Caco-2 (cell line): ENCODE data around the gene ZNF438. TPM values are rescaled to one million over a fixed set of nuclear protein-coding genes. Genes with fewer than 3 reads are reported as not detected.

Experiments
- BruUV-seq: library from RNA; stranded (reverse); fragments of 400-500 nt; replicated peaks from 2 replicates; lab custom pipeline; 2021; lab: Mats Ljungman, UMichigan
- CTCF ChIA-PET: fragments of 300-600 bp; sonication (Branson Sonifier 250); formaldehyde crosslinking; loops from one replicate; lab custom pipeline; 2022; ENCODE audit warnings: antibody characterized with exemption; lab: Charles Lee
- POLR2A ChIA-PET: fragments of 300-600 bp; sonication (Branson Sonifier 250); formaldehyde crosslinking; loops from one replicate; lab custom pipeline; 2022; ENCODE audit warnings: antibody characterized with exemption; lab: Charles Lee
- DNase-seq, 2 experiments: peaks; one replicate each; pipeline versions ENCODE4 v3.0.0 to v3.0.0-alpha.2; 2020 to 2022
- H3K27me3 ChIP-seq: replicated peaks from 2 replicates; pipeline ENCODE4 v1.6.0; 2011; ENCODE audit warnings: low read length; ENCODE audit not compliant: control insufficient read depth, insufficient read depth
- H3K36me3 ChIP-seq: 2 replicates; pipeline ENCODE4 v1.5.1; 2011; ENCODE audit warnings: low read length; ENCODE audit not compliant: control insufficient read depth, insufficient read depth
- H3K4me1 ChIP-seq: fragments of 250-450 bp; sonication (Bioruptor Pico); 2 replicates; pipeline ENCODE4 v1.5.1; 2020; ENCODE audit warnings: mild to moderate bottlenecking
- H3K4me3 ChIP-seq: 2 replicates; pipeline ENCODE4 v1.5.1; 2011; ENCODE audit warnings: low read depth, mild to moderate bottlenecking, control low read depth, low read length
- H3K9me3 ChIP-seq: fragments of 250-450 bp; sonication (Bioruptor Pico); 2 replicates; pipeline ENCODE4 v1.5.1; 2020; ENCODE audit warnings: mild to moderate bottlenecking, moderate library complexity
- H3K27ac Mint-ChIP-seq: one replicate; pipeline ENCODE4 v1.8.0; 2022; ENCODE audit warnings: mixed read lengths; ENCODE audit not compliant: unreplicated experiment
- H3K27me3 Mint-ChIP-seq: one replicate; pipeline ENCODE4 v1.8.0; 2022; ENCODE audit warnings: mixed read lengths; ENCODE audit not compliant: insufficient read depth, unreplicated experiment
- H3K36me3 Mint-ChIP-seq: one replicate; pipeline ENCODE4 v1.8.0; 2022; ENCODE audit warnings: mild to moderate bottlenecking, mixed read lengths; ENCODE audit not compliant: insufficient read depth, unreplicated experiment
- H3K4me1 Mint-ChIP-seq: one replicate; pipeline ENCODE4 v1.8.0; 2022; ENCODE audit warnings: low read depth, mixed read lengths; ENCODE audit not compliant: unreplicated experiment
- H3K4me3 Mint-ChIP-seq: one replicate; pipeline ENCODE4 v1.8.0; 2022; ENCODE audit warnings: mild to moderate bottlenecking, moderate library complexity, mixed read lengths; ENCODE audit not compliant: unreplicated experiment
- H3K9me3 Mint-ChIP-seq: one replicate; pipeline ENCODE4 v1.8.0; 2022; ENCODE audit warnings: mixed read lengths; ENCODE audit not compliant: unreplicated experiment
- intact Hi-C: fragments of 100-400 bp; cut with micrococcal nuclease; formaldehyde crosslinking; loops from one replicate; pipeline ENCODE4 v1.10.0; 2022; ENCODE audit not compliant: unreplicated experiment
- total RNA-seq: library from RNA; stranded (reverse); gene quantifications from 2 replicates; pipeline ENCODE4 v1.2.3, GENCODE V29; 2022
- TF ChIP-seq, protein P1 (sequence below), 2 experiments: fragments of 200-600 bp in 1 of 2; IDR thresholded peaks; 1 replicate in 1 of 2; 2 replicates in 1 of 2; pipeline versions ENCODE4 v1.5.1 to v1.8.0; 2011 to 2022; ENCODE audit warnings: antibody characterized with exemption in 1 of 2, control low read depth in 1 of 2, inconsistent platforms in 1 of 2, low read depth in 1 of 2, low read length in 1 of 2, mild to moderate bottlenecking in 1 of 2, moderate library complexity in 1 of 2; ENCODE audit not compliant: insufficient read depth in 1 of 2, severe bottlenecking in 1 of 2, unreplicated experiment in 1 of 2

ZNF438 gene
- total RNA-seq, 1 experiment from 2014 or later = 1.00 TPM

DNA sequence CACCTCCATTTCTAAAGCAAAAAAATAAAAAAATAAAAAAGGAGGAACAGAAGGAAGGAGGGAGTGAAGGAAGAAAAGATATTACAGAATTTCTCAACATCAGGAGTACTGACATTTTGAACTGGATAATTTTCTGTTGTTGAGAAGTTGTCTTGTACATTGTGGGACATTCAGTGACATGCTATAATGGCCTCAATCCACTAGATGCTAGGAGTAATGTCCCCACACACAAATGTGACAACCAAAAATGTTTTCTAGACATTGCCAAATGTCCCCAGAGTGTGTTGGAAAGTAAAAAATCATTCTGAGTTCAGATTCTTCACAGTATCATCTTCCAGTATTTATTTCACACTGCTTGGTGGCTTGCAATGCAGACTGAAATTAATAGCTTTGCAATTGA, 6.5 kb downstream of the ZNF438 start:
- DNase-seq = no peak
- Mint-ChIP-seq H3K4me1 (no peaks in the 10 kb centered on the region), H3K36me3 (no peaks in the 10 kb centered on the region), H3K27ac (no peak overlapping the region), H3K4me3 (no peak overlapping the region), H3K9me3 (no peaks in the 10 kb centered on the region), H3K27me3 (peaks cover 11% of the 10 kb centered on the region)
- Histone ChIP-seq H3K4me1 (no peaks in the 10 kb centered on the region), H3K27me3 (no peaks in the 10 kb centered on the region), H3K4me3 (no peak overlapping the region), H3K36me3 (no peaks in the 10 kb centered on the region), H3K9me3 (no peaks in the 10 kb centered on the region)
- intact Hi-C loops = no loop called here
- TF ChIP-seq, protein P1, sequence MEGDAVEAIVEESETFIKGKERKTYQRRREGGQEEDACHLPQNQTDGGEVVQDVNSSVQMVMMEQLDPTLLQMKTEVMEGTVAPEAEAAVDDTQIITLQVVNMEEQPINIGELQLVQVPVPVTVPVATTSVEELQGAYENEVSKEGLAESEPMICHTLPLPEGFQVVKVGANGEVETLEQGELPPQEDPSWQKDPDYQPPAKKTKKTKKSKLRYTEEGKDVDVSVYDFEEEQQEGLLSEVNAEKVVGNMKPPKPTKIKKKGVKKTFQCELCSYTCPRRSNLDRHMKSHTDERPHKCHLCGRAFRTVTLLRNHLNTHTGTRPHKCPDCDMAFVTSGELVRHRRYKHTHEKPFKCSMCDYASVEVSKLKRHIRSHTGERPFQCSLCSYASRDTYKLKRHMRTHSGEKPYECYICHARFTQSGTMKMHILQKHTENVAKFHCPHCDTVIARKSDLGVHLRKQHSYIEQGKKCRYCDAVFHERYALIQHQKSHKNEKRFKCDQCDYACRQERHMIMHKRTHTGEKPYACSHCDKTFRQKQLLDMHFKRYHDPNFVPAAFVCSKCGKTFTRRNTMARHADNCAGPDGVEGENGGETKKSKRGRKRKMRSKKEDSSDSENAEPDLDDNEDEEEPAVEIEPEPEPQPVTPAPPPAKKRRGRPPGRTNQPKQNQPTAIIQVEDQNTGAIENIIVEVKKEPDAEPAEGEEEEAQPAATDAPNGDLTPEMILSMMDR (IDR thresholded peaks at IDR 0.05; ENCODE audit: insufficient read depth in 1 of 2, low read depth in 1 of 2, low read length in 1 of 2, severe bottlenecking in 1 of 2, unreplicated experiment in 1 of 2) = no peak
- BruUV-seq = no TSS peak
- ChIA-PET POLR2A (no interaction called here), CTCF (interaction anchor here (0.6 kb wide), 1 partner anchor 21 kb away, joined by 3 read pairs; no protein-coding TSS in a partner anchor)

DNA sequence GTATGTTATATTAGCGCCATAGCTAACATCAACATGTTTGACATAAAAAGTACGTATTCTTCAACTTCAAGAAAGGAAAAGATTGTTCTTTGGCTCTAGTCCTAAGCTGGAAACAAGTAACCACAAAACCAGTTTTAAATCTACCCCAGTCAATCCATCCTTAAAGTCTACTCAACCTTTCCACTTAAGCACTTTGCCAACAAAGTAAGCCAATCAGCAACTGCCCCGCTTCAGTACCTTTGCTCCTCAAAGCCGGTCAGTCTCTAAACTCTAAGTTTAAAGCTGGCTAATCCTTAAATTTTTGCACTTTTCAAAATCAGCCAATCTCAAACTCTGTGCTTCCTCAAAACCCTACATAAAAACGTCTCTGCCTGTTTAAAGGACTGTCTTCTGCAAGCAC, 8.1 kb downstream of the ZNF438 start:
- Mint-ChIP-seq H3K36me3 (no peaks in the 10 kb centered on the region), H3K27ac (no peak overlapping the region), H3K9me3 (no peaks in the 10 kb centered on the region), H3K27me3 (peaks cover 4% of the 10 kb centered on the region), H3K4me3 (no peak overlapping the region), H3K4me1 (no peaks in the 10 kb centered on the region)
- no peak for DNase-seq
- no TSS peak for BruUV-seq
- Histone ChIP-seq H3K4me3 (no peak overlapping the region), H3K27me3 (no peaks in the 10 kb centered on the region), H3K4me1 (no peaks in the 10 kb centered on the region), H3K9me3 (no peaks in the 10 kb centered on the region), H3K36me3 (no peaks in the 10 kb centered on the region)
- intact Hi-C loops = no loop called here
- TF ChIP-seq, protein P1 (IDR thresholded peaks at IDR 0.05; ENCODE audit: insufficient read depth in 1 of 2, low read depth in 1 of 2, low read length in 1 of 2, severe bottlenecking in 1 of 2, unreplicated experiment in 1 of 2) = no peak
- CTCF ChIA-PET = no interaction called here
- POLR2A ChIA-PET = no interaction called here

DNA sequence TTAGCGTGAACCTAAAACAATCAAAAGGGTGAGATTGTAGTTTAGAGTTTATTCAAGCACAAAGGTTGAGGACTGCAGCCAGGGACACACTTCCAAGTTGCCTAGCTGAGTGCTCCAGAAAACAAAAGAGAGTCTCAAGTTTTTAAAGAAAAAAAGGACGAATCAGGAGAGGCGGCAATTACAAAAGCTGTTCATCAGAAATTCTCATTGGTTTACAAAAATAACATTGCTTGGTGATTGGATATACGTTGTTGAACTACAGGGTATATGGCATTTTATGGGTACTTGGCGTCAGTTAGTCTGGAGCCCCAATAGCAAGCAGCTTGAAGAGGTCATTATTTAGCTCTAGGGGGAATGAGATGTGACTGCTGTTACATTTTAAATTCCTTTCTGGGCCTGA, 11.5 kb downstream of the ZNF438 start:
- Mint-ChIP-seq H3K36me3 (no peaks in the 10 kb centered on the region), H3K9me3 (no peaks in the 10 kb centered on the region), H3K4me1 (no peaks in the 10 kb centered on the region), H3K4me3 (no peak overlapping the region), H3K27ac (no peak overlapping the region), H3K27me3 (peaks cover 3% of the 10 kb centered on the region)
- TF ChIP-seq, protein P1 (IDR thresholded peaks at IDR 0.05; ENCODE audit: insufficient read depth in 1 of 2, low read depth in 1 of 2, low read length in 1 of 2, severe bottlenecking in 1 of 2, unreplicated experiment in 1 of 2) = no peak
- intact Hi-C loops = no loop called here
- Histone ChIP-seq H3K27me3 (no peaks in the 10 kb centered on the region), H3K4me1 (no peaks in the 10 kb centered on the region), H3K4me3 (no peak overlapping the region), H3K9me3 (no peaks in the 10 kb centered on the region), H3K36me3 (no peaks in the 10 kb centered on the region)
- BruUV-seq = no TSS peak
- POLR2A ChIA-PET = interaction anchor here (0.5 kb wide), 1 partner anchor 114 kb away, joined by 3 read pairs; no protein-coding TSS in a partner anchor
- CTCF ChIA-PET = interaction anchor here (1.0 kb wide), 1 partner anchor 12 kb away, joined by 3 read pairs; the partner anchor contains the start of gene ZNF438
- no peak for DNase-seq
